ENCODE results near the gene TAF1B.
"Not testable (repeated sequence)": the region's sequence is repeated elsewhere in the genome, so short reads cannot be mapped to it uniquely, and the experiment has no call there.

Gene TAF1B

DNA sequence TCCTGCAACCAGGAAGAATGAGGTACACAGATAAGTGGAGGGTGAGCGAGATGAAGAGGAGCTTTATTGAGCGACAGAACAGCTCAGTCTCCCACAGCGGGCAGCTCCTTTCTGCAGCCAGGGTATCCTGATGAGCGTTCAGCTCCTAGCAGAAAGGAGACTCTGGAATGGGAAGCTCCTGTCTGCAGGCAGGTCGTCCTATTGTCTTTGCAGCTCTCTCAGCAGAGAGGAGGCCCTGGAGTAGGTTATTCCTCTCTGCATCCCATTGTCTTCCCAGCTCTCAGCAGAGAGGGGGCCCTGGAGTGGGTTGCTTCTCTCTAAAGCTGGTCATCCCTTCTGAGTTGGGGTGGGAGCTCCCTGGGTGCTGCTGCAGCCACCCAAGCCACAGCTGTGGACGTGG lies 41.2 kb downstream of the TAF1B start:
- DNase-seq (ENCODE audit: low spot score): no peak

DNA sequence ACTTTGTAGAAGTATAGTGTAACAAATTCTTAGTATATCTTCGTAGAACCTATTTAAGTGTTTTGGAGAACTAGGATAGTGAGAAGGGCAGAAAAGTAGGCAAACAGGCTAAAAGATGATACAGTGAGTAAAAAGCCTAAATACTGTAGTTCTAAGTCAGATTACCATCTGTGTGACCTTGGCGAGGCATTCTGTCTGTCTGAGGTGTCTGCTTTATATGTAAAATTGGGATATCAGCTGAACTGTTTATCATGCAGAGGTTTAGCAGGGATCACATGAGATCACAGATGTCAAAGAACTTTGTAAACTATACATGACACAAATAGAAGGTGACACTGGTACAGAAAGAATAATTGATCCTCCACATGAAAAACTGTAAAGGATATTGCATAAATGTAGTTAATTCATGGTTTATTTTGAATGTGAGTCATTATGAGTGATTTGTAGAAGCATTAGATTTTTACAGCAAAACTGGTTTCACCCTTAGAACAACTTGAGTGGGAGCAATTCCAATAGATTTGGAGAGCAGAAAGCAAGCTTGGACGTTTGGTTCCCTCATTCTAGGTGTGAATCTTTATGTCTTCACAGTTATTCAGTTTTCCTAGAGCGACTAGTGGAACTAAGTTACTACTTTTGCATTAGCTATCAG lies 41.9 kb downstream of the TAF1B start:
- DNase-seq (ENCODE audit: low spot score): no peak

DNA sequence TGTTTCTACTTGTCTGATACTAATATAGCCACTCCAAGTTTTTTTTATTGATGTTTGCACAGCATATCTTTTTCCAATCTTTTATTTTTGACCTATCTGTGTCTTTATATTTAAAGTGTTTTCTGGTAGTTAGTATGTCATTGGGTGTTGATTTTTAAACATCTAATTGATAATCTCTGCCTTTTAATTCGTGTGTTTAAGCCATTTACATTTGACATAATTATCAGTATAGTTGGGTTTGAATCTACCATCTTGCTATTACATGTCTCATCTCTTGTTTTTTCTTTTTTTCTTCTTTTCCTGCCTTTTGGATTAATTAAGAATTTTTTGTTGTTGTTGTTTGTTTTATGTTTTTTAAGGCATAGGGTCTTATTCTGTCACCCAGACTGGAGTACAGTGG lies 44.2 kb downstream of the TAF1B start:
- DNase-seq (ENCODE audit: low spot score): no peak

DNA sequence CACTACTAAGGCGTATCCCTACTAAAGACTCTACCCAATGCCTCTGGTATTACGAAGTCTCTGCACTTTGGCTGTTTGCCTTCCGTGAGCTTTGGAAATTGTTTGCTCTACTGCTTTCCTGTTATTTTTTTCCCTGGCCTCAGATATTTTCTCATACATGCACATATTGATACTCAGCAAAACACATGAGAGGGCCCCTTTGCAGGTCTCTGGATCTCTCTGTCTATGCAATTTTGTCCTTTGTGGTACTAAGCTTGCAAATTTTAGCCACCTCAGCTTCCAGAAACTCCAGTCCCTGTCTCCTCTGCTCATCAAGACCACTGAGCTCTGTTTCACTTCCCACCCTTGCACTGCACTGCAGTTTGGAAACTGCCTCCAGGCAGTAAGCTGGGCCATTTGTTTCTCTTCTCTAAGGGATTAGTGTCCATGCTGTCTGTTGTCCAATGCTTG lies 46.6 kb downstream of the TAF1B start:
- DNase-seq (ENCODE audit: low spot score): no peak

DNA sequence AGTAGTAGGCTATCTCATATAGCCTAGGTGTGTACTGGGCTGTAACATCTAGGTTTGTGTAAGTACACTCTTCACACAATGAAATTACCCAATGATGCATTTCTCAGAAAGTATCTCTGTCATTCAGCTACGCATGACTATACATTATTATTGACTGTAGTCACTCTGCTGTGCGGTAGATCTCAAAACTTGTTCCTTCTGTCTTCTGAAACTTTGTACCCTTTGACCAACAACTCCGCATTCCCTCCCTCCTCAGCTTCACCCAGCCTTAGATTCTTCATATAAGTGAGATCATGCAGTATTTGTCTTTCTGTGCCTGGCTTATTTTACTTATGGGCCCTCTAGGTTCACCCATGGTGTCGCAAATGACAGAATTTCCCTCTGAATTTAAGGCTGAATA lies 49.0 kb downstream of the TAF1B start:
- no peak for DNase-seq (ENCODE audit: low spot score)

DNA sequence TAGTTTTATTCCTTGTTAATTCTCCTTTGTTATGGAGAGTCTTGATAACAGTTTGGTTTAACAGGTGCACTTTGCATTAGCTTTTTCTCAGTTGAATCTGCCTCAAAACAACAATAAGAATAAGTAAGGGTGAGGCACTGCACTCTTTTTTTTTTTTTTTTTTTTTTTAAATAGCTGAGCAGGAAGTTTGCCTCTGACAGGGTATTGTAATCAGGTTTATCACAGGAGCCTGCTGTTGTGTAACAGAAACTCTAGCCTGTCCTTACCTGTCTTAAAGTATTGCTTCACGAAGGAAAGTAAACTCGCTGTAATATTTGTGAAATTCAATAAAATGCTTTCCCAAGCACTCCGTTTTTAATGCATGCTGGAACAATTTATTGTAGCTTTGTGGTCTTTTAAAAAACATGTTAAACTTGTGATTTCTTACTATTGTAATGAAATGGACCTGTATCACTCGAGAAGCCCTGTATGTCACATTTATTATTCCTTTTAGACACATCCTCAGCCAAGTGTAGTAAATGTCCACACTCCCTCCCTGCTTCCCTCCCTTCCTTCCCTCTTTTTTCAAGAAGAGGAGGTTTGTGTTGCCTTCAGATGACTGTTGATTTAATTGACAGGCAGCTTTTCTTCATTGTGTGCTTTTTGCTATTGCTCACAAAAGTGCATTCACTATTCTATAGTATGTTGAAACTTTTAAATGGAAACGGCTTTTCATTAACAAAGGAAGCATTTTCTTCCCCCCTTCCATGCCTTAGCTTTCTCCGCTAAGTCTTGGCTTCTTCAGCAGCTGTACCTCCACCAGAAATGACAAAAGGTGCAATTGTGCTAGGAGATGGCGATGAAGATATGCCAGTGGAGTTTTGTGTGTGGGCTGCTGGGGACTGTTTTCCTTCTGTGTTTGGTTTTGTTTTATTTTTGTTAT lies 52.7 kb downstream of the TAF1B start:
- no peak for DNase-seq (ENCODE audit: low spot score)

DNA sequence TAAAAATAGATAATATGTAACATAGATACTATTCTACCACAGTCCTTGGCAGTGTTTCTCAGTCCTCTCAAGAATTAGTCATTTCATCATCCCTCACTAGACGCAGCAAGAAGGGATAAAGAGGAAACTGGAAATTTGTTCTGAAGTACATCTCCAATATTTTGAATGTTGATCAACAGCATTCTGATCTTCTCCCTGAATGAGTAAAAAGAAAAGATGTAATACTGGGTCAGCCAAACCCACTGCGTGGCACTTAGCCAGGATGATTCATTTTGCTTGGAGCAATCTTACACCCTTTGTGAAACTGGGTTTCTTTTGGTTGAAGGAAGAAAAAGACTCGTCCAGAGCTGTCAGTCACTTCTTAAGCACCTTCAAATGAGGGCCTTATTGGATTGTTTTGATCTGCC lies 54.1 kb downstream of the TAF1B start:
- DNase-seq (ENCODE audit: low spot score): no peak

DNA sequence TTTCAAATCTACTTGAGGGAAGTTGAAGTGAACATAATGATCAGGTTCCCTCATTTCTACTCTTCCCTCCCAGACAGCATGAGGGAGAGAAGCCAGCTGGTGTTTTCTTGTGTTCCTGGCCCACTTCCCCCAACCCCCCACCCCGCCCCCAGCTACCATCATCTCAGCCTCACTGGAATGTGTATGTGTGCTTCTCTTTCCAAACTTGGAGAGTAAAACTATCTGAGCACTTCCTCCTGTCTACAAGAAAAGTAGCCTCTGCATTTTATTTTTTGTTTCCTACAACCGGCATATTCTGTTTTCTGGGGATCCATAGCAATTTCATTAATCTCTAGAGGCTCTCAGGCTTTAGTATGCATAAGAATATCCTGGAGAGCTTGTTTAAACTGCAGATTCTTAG lies 54.6 kb downstream of the TAF1B start:
- no peak for DNase-seq (ENCODE audit: low spot score)

DNA sequence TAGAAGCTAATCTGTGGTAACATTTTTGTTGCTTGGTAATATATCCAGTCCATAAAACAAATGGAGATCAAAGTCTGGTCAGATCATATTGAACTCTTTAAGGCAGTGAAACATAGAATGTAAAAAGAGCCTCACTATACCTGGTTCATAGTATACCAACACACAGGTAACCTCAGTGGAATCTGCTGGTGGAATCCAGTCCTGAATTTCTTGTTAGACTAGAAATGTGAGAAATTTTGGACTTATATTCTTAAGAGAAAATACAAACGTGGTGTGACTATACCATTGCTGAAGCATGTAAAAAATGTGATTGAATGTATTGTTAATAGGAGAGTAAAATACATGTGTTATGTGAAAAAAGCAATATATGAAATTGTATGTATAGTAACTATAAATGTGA lies 62.1 kb downstream of the TAF1B start:
- no peak for DNase-seq (ENCODE audit: low spot score)

DNA sequence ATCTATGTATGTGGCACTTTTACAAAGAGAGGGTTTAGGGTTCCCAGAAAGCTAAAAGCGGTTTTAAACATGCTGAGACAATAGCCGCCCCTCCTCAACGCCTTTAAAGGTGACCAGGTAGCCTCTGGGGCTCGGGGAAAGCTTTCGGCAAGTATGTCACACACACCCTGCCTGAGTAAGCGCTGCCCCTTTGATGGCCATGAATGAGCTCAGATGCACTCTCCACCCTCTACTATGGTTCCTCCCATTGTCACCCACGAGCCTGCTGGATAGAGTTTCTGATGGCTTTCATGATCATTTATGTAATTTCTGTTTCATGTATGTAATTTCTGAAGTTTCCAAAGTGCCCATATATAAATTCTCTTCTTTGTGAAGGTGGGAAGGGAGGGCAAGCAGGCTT lies 64.1 kb downstream of the TAF1B start:
- no peak for DNase-seq (ENCODE audit: low spot score)

DNA sequence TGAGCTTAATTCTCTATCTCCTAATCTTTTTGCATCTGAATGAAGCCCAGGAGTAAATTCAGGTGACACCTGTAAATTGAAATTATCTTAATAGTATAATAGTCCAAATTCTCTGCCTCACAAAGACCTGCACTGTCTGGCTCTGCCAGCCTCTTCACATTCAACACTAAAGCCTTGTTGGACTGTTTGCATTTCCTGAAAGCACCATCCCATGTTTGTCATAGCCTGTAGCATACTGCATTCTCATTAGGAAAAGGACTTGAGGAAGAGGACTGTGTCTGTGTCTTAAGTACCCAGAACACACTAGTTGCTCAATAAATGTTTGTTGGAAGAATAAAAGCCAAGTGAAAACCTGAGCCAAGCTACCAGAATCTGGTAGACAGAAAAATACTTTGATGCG lies 65.4 kb downstream of the TAF1B start:
- DNase-seq (ENCODE audit: low spot score): no peak

DNA sequence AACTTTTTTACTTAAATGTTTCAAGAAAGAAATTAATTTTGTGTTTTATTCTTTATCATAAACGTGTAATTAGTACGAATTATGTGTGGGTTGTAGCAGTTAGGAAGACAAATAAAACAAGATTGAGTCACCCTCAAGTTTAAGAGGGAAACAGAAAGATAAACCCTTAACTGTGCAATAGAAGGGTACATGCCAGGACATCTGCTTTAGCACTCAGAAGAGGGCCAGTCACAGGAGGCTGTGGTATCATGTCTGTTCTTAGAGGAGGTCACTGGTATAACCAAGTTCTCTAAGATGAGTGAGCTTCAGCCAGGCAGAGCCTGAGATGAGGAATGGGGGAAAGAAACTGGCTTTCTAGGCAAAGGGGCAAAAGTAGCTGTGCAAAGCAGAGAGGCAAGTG lies 65.8 kb downstream of the TAF1B start:
- DNase-seq (ENCODE audit: low spot score): no peak

DNA sequence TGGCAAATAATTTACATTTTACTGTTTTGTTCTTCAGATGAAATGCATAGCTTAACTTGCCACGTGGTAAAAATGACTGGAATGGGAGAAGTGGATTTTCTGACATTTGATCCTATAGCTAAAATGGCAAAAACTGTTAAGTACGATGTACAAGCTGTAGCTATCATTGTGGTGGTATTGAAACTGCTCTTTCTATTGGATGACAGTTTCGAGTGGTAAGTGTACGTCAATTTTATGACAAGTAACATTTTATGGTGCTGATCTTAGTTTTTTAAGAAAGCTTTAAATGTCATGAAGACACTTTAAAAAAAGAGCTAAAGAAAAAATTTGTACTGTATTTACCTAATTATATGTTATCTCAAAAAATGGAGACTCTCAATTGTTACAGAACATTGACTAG lies 67.4 kb downstream of the TAF1B start:
- no peak for DNase-seq (ENCODE audit: low spot score)

DNA sequence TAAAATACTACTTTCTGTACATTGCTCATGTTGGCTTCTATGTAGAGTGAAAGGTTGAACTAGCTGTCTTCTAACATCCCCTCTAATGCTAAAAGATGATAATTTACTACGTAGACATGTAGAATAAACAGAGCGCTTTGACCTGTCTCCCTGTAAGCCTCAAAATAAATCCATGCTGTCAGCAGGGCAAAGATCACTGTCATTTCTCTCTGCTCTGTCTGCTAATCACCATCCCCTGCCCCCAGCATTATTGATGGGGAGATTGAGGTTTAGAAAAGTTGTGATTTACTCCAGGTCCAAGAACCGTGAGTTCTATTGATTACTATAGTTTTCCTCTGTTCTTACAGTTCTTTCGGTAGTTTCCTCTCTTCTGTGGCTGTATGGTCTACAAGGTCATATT lies 69.2 kb downstream of the TAF1B start:
- no peak for DNase-seq (ENCODE audit: low spot score)

DNA sequence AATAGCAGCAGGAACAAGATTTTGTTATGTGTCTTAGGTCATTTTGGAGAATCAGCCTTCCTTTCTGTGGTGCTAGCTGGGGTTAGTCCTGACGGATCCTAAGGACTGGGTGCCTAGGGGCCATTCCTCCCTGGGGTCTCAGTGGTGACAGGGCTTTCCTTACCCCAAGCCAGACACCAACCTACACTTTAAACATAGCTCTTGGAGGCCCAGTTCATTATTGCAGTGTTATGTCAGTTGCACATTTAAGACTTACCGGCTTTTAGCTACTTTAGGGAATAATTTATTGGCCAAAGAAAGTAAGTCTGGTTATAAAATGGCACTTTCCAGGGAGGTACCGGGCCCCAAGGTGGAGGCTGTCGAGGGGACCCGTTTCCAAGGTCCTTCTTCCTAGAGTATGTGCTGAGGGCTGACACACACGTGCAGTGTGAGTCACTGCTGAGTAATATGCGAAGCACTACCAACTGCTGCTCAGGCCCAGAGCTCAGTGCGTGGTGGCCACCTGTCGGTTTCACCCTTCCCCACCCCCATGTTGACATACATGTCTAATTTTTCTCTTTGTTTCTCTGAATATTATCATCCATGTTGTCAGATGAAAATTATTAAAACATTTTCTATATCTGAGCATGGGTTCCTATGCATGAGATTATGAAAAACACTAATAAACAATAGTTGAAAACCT lies 71.3 kb downstream of the TAF1B start:
- DNase-seq (ENCODE audit: low spot score): no peak

DNA sequence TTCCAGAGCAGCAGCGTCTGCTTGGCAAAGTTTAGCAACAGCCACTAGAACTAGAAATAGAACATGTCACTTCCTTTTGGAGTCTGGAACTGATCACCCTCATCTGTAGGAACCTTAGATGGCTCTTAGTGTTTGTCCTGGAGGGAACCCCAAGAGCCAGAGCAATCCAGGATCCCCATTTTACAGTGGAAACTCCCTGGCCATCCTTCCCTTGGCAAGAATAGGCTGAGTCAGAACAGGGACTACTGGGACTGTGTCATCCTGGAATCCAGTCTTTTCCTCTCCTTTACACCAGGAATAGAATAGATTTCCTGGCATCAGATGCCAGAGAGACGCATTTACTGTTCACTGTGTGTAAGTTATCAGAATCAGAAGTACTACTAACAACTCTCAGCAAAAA lies 75.0 kb downstream of the TAF1B start:
- DNase-seq (ENCODE audit: low spot score): no peak

DNA sequence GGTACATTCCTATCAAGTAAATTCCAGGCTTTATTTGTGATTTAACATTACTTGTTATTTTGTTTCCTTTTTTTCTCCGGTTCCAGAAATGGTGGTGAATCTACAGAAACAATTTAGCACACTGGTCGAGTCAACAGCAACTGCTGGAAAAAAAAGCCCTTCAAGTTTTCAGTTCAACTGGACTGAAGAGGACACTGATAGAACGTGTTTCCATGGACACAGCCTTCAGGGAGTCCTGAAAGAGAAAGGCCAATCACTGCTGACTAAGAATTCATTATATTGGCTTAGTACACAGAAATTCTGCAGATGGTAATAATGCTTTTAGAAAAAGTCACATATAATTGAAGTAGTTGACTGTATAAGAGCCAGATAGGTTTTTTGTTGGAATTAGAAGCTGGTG lies 76.2 kb downstream of the TAF1B start:
- no peak for DNase-seq (ENCODE audit: low spot score)

DNA sequence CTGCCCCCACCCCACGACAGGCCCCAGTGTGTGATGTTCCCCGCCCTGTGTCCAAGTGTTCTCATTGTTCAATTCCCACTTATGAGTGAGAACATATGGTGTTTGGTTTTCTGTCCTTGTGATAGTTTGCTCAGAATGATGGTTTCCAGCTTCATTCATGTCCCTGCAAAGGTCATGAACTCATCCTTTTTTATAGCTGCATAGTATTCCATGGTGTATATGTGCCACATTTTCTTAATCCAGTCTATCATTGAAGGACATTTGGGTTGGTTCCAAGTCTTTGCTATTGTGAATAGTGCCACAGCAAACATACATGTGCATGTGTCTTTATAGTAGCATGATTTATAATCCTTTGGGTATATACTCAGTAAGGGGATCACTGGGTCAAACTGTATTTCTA lies 83.7 kb downstream of the TAF1B start:
- not testable (repeated sequence) for DNase-seq (ENCODE audit: low spot score)

DNA sequence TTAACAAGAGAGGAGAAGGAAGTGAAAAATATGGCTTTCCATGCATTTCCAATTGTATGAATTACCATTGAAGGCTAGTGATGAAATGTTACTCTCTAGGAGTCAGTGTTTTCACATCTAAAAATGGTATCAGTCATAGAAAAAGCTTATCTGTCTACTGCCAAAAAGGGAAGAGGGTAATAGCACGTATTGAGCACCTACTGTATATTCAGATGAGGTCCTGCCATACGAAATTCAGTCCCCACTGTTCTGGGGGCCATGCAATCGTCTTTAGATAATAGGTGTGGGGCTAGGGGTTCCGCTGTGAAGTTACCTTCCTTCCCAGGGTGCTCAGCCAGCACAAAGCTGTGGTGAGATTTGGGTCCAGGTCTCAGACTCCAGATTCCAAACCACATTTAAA lies 94.0 kb downstream of the TAF1B start:
- DNase-seq (ENCODE audit: low spot score): no peak

DNA sequence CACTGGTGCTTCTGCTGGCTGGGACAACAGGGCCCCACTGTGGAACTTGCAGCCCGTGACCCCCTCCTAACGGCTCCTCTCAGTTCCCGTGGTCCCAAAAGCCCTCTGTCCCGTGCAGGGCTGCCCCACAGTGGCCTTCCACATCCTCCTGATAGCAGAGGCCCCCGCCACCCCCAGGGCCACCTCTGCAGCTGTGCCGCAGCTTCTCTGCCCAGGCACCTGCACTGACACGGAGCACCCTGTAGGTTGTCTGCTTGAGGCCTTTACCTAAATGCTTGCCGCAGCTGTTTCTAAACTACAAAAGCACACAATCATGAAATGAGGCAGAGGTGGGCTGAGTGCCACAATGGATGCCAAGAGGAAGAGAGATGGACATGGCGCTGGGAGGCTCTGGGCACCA lies 94.7 kb downstream of the TAF1B start:
- no peak for DNase-seq (ENCODE audit: low spot score)

DNA sequence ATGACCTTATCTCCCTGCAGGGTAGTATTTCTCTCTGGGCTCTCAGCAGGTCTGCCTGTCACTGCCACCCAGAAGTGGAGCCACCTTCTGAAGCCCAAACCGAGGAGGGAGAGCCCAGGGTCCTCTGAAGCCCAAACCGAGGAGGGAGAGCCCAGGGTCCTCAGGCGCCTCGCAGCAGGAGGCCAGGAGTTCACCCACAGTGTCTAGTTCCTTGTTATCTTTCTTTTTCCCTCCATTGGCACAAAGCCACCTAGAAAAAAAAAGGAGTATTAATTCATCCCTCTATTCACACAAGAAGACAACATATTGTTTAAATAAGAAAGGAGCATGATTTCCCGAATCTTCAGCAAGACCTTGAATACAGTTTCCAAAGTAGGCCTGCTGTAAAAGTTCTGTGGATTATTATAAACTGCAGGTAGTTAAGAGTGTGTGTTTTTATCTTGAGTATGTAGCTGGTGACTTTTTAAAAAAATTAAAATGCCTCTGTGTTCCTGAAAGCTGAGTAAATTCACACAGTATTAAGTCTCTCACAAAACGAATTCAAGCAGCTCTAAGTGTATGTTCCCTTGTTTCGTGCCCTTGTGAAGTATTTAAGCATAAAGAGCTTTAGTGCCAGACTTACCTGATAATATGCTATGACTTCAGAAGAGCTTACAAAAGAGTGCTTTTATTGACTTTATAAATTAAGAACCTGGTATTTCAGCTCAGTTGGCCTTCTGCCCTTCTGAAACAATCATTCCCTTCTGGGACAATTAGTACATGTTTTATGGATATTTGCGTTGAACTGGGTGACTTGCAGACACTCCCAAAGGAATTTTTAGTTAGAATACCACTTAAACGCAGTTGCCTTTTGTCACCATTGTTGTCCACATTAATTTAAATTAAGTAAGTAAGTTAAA lies 96.6 kb downstream of the TAF1B start:
- DNase-seq (ENCODE audit: low spot score): no peak
